ENCODE results near the gene NKX6-2. TPM values are rescaled to one million over a fixed set of nuclear protein-coding genes. Genes with fewer than 3 reads are reported as not detected.
"Not testable (repeated sequence)": the region's sequence is repeated elsewhere in the genome, so short reads cannot be mapped to it uniquely, and the experiment has no call there.

The NKX6-2 gene
- total and polyA plus RNA-seq, 2 experiments from 2014 or later: 0.24 to 9.3 TPM

DNA sequence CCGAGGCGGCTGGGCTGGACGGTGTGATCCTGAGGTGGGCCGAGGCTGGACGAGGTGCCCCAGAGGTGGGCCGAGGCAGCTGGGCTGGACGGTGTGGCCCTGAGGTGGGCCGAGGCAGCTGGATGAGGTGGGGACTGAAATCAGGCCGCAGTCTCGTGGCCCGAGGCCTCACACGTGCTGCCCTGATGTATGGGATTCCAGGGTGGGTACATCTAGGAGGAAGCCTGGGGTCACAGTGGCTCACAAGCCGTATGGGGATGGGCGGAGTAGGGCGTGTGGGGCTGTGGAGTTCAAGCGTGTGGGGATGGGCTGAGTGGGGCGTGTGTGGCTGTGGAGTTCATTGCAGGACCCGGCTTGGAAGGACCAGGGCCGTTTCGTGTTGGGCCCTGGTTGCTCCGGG is 12.5 kb upstream of the NKX6-2 start:
- no peaks in the 10 kb centered on the region; the same call in 2 of the 3 replicates for H3K36me3 Mint-ChIP-seq (ENCODE audit: low read depth)
- DNase-seq (ENCODE audit: low spot score) (no peak), ATAC-seq (no peak)
- no peaks in the 10 kb centered on the region for H3K36me3 ChIP-seq (ENCODE audit: insufficient read depth)
- H3K9me2 ChIP-seq (ENCODE audit: insufficient read depth): no peaks in the 10 kb centered on the region
- no peak overlapping the region for H3K4me2 ChIP-seq
- no peaks in the 10 kb centered on the region for H3K4me1 ChIP-seq (ENCODE audit: insufficient read depth)
- H2AFZ ChIP-seq: no peak overlapping the region
- no peak overlapping the region for H3K4me3 Mint-ChIP-seq
- no peaks in the 10 kb centered on the region for H3K27me3 ChIP-seq (ENCODE audit: insufficient read depth)
- no peak overlapping the region for H3K4me3 ChIP-seq
- no peaks in the 10 kb centered on the region for H3K4me1 Mint-ChIP-seq
- H3K27me3 Mint-ChIP-seq (ENCODE audit: insufficient read depth, low read depth, poor library complexity): peaks cover 8% of the 10 kb centered on the region
- no peak overlapping the region for H3K27ac Mint-ChIP-seq
- H3K9me3 Mint-ChIP-seq: 0 out of 3 replicates have a peak, but pooled peaks cover 3% of the 10 kb centered on the region
- TF ChIP-seq EZH2phosphoT487 (IDR thresholded peaks at IDR 0.05; ENCODE audit: unreplicated experiment) (no peak), POLR2AphosphoS5 (IDR thresholded peaks at IDR 0.05; ENCODE audit: low read depth) (no peak)
- TF ChIP-seq, protein P1, sequence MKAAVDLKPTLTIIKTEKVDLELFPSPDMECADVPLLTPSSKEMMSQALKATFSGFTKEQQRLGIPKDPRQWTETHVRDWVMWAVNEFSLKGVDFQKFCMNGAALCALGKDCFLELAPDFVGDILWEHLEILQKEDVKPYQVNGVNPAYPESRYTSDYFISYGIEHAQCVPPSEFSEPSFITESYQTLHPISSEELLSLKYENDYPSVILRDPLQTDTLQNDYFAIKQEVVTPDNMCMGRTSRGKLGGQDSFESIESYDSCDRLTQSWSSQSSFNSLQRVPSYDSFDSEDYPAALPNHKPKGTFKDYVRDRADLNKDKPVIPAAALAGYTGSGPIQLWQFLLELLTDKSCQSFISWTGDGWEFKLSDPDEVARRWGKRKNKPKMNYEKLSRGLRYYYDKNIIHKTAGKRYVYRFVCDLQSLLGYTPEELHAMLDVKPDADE (IDR thresholded peaks at IDR 0.05): no peak
- TF ChIP-seq, protein P2, sequence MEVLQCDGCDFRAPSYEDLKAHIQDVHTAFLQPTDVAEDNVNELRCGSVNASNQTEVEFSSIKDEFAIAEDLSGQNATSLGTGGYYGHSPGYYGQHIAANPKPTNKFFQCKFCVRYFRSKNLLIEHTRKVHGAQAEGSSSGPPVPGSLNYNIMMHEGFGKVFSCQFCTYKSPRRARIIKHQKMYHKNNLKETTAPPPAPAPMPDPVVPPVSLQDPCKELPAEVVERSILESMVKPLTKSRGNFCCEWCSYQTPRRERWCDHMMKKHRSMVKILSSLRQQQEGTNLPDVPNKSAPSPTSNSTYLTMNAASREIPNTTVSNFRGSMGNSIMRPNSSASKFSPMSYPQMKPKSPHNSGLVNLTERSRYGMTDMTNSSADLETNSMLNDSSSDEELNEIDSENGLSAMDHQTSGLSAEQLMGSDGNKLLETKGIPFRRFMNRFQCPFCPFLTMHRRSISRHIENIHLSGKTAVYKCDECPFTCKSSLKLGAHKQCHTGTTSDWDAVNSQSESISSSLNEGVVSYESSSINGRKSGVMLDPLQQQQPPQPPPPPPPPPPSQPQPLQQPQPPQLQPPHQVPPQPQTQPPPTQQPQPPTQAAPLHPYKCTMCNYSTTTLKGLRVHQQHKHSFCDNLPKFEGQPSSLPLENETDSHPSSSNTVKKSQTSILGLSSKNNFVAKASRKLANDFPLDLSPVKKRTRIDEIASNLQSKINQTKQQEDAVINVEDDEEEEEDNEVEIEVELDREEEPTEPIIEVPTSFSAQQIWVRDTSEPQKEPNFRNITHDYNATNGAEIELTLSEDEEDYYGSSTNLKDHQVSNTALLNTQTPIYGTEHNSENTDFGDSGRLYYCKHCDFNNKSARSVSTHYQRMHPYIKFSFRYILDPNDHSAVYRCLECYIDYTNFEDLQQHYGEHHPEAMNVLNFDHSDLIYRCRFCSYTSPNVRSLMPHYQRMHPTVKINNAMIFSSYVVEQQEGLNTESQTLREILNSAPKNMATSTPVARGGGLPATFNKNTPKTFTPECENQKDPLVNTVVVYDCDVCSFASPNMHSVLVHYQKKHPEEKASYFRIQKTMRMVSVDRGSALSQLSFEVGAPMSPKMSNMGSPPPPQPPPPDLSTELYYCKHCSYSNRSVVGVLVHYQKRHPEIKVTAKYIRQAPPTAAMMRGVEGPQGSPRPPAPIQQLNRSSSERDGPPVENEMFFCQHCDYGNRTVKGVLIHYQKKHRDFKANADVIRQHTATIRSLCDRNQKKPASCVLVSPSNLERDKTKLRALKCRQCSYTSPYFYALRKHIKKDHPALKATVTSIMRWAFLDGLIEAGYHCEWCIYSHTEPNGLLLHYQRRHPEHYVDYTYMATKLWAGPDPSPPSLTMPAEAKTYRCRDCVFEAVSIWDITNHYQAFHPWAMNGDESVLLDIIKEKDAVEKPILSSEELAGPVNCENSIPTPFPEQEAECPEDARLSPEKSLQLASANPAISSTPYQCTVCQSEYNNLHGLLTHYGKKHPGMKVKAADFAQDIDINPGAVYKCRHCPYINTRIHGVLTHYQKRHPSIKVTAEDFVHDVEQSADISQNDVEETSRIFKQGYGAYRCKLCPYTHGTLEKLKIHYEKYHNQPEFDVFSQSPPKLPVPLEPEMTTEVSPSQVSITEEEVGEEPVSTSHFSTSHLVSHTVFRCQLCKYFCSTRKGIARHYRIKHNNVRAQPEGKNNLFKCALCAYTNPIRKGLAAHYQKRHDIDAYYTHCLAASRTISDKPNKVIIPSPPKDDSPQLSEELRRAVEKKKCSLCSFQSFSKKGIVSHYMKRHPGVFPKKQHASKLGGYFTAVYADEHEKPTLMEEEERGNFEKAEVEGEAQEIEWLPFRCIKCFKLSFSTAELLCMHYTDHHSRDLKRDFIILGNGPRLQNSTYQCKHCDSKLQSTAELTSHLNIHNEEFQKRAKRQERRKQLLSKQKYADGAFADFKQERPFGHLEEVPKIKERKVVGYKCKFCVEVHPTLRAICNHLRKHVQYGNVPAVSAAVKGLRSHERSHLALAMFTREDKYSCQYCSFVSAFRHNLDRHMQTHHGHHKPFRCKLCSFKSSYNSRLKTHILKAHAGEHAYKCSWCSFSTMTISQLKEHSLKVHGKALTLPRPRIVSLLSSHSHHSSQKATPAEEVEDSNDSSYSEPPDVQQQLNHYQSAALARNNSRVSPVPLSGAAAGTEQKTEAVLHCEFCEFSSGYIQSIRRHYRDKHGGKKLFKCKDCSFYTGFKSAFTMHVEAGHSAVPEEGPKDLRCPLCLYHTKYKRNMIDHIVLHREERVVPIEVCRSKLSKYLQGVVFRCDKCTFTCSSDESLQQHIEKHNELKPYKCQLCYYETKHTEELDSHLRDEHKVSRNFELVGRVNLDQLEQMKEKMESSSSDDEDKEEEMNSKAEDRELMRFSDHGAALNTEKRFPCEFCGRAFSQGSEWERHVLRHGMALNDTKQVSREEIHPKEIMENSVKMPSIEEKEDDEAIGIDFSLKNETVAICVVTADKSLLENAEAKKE (CRISPR knock-in tag; IDR thresholded peaks at IDR 0.05): no peak
- no peaks in the 10 kb centered on the region for H3F3A ChIP-seq (replicated peaks; ENCODE audit: low read depth)
- H4K20me1 ChIP-seq (replicated peaks; ENCODE audit: insufficient read depth): no peaks in the 10 kb centered on the region
- no peak overlapping the region for H3K27ac ChIP-seq (ENCODE audit: low read depth)
- no peaks in the 10 kb centered on the region for H3K79me2 ChIP-seq (replicated peaks; ENCODE audit: insufficient read depth)

DNA sequence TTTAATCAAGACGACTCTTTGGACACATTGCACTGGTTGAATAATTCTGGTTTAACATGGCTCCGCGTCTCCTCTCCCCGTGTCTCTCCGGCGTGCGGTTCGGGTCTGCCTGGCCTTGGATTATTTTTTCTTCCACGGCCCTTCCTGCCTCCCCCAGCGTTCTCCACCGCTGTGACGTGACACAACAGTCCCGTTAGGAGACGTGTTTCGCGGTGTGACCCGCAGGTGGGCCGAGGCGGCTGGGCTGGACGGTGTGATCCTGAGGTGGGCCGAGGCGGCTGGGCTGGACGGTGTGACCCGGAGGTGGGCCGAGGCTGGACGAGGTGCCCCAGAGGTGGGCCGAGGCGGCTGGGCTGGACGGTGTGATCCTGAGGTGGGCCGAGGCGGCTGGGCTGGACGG is 12.0 kb upstream of the NKX6-2 start:
- H3K4me1 Mint-ChIP-seq; H3K4me3 ChIP-seq; H3K9me2 ChIP-seq (ENCODE audit: insufficient read depth); H3K9me3 Mint-ChIP-seq; DNase-seq (ENCODE audit: low spot score); H3K4me3 Mint-ChIP-seq; H3K27ac ChIP-seq (ENCODE audit: low read depth); H3K4me2 ChIP-seq; ATAC-seq; H3K27me3 ChIP-seq (ENCODE audit: insufficient read depth); H3F3A ChIP-seq (replicated peaks; ENCODE audit: low read depth); H2AFZ ChIP-seq; H3K79me2 ChIP-seq (replicated peaks; ENCODE audit: insufficient read depth); H3K4me1 ChIP-seq (ENCODE audit: insufficient read depth); H3K27ac Mint-ChIP-seq; H3K36me3 ChIP-seq (ENCODE audit: insufficient read depth); H3K36me3 Mint-ChIP-seq (ENCODE audit: low read depth); H4K20me1 ChIP-seq (replicated peaks; ENCODE audit: insufficient read depth): not testable (repeated sequence)
- H3K27me3 Mint-ChIP-seq (ENCODE audit: insufficient read depth, low read depth, poor library complexity): peaks cover 11% of the 10 kb centered on the region
